Activated CD4-positive, alpha-beta T cell treated with anti-CD3 and anti-CD28 coated beads, Interleukin-10, Interleukin-2, amounts not matched to agents 100 ng/mL and 50 ng/mL, durations not matched to agents 16 hours and 8 hours (primary cell): Measurements from ENCODE around the gene METTL13.
A peak's percentile ranks its signal among the peaks of the same experiment; 100 is the strongest.

Experiments
- DNase-seq: peaks from one replicate; pipeline ENCODE4 v3.0.0-alpha.2; 2020

The METTL13 gene

DNA sequence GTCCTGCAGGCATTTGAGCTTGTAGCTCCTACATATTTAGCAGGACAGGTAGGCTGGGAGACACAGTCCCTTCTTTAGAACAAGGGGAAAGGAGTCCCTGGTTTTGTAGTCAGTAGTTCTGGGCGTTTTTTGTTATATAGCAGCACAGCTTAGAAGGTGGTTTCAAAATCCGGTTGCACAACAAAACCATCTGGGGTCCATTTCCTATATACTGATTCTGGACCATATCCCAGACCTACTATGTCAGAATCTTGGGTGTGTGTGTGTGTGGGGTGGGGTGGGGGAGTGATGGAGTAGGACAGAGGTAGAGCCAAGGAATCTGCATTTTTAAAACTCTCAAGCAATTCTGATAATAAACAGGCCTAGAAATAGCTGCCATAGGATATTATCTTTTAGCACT, 21.6 kb downstream of the METTL13 start:
- DNase-seq, result no peak

DNA sequence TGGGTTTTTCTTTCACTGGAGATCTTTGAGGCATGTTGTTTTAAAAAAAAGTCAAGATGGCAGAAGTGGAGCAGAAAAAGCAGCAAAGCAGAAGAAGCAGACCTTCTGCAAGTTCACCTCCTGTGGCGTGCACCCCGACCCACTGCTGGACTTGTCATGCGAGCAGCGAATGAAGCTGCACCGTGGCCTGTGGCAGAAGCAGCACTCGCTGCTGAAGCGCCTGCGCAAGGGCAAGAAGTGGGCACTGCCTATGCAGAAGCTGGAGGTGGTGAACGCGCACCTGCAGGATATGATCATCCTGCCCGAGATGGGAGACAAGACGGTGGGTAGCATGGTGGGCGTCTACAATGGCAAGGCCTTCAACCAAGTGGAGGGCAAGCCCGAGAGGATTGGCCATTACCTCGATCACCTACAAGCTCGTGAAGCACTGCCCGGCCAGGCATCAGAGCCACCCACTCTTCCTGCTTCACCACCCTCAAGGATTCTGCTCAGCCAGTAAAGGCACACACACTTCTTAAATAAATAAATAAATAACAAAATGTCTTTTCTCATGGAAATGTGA, 22.1 kb downstream of the METTL13 start:
- no peak for DNase-seq

DNA sequence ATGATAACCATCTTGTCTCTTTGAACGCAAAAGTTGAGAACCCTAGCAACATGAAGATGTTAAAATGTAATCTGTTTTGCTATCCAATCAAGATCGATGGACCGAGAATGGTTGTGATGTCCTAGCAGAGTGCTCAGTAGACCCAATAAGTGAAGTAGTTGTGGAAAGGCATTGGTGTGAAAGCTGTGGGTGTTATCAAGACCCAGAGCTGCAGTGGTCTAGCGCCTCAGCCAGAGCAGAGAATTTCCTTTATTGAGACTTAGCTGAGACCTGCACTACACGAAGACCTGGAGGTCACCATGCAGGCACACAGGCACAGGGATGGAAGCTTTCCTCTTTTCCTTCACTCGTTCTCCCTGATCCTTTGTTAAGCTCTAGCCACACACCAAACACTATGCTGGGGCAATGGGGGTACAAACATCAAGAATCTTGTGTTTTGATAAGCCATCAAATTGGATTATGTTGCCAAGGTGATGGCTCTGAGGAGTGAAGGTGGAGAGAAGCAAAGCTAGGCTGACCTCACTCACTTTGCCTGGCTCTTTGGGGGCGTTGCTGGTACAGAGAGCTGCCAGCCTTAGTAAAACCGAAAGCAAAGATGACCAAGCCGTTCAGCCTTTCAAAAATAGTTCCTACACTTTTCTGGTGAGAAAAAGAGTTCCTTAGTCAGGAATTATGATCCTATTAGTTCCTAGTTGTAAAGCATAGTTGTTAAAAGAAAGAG, 24.1 kb downstream of the METTL13 start:
- DNase-seq, result peak; percentile 16

DNA sequence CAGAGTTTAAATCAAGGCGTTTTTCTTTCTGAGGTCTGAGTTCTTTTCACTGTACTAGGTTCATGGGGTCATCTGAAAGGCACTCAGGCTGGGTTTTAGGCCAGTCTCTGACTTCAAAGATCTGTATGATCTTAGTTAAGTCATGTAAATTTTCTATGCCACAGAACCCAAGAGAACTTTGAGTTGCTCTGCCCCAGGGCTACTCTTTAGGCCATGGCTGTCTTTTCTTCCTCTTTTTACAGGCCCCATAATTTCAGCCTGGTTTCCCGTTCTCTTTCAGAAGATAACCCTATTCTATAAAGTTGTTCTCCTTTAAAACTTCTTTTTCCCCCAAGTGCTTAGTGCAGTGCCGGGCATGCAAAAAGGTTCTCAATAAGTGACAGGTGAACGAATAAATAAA, 26.1 kb downstream of the METTL13 start:
- no peak for DNase-seq

DNA sequence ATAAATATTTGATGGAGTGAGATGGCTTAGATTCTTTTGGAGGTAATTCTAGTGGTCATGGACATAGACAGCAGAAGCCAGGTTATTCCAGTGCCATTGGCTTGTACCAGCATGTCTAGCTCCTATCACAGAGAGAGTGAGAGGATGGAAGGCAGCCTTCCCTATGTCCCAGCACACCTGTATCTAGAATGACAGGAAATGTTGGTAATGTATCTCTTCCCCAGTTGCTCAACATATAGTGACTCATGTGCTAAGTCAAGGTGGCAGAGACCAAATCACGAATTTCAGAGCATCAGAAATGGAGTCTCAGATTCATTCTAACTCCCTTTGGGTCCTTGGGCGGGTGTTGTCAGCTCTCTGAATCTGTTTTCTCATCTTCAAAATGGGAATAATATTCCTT, 28.4 kb downstream of the METTL13 start:
- DNase-seq, result no peak

DNA sequence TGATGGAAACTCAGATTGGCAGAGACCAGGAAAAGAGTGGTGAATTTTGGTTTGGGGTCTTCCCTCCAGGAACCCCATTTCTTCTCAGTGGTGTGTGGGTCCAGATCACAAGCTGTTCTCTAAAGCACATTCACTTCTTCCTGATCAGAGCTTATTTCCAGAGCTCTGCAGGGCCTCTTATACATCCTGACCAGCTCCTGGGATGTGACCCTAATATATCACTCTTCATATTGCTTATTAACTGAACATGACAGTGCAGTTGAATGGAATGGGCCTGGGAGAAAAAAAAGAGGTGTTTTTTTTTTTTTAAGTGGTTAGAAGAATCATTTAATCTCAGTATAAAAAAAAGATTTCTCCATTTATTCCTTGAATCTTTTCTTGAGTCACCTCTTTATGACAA, 30.2 kb downstream of the METTL13 start:
- DNase-seq, result no peak

DNA sequence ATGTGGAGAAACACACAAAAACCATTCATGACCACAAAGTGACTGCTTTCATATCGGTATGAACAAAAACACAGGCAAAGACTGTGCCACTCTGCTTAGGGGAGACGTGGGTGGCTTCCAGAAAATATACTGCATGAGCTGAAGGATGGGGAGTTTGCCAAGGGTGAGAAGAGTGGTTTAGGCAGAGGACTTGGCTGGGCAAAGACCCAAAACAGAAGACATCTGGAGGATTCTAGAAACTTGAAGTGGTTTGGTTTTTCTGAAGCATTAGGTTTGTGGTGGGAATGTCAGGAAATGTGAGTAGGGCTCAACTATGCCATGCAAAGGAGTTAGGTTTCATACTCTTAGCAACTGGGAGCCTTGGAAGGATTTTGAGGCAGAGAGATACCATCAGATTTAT, 33.2 kb downstream of the METTL13 start:
- DNase-seq, result no peak

DNA sequence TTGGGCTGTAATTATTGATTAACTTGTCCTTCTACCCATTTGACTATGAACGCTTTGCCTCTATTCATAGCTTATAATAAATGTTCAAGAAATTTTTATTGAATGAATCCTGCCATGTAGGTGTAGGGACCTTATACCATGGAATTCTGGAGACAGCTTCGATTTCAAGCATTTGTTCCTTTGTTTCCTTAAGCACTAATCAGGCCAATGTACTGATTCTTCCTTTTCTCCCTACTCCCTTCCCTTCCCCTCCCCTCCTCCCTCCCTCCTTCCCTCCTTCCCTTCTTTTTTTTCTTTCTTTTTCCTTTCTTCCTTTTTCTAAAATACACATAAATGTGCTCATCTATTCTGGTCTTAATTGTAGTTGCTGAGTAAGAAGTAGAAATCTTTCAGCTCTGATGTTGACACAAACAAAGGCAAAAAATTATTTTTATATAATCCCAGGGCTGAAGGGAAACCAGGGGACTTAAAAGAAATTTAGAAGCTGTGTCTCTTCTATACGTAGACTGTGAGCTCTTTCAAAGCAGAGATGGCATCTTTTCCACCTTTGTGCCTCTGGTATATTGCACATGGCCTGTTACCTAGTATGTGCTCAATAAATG, 34.9 kb downstream of the METTL13 start:
- no peak for DNase-seq

DNA sequence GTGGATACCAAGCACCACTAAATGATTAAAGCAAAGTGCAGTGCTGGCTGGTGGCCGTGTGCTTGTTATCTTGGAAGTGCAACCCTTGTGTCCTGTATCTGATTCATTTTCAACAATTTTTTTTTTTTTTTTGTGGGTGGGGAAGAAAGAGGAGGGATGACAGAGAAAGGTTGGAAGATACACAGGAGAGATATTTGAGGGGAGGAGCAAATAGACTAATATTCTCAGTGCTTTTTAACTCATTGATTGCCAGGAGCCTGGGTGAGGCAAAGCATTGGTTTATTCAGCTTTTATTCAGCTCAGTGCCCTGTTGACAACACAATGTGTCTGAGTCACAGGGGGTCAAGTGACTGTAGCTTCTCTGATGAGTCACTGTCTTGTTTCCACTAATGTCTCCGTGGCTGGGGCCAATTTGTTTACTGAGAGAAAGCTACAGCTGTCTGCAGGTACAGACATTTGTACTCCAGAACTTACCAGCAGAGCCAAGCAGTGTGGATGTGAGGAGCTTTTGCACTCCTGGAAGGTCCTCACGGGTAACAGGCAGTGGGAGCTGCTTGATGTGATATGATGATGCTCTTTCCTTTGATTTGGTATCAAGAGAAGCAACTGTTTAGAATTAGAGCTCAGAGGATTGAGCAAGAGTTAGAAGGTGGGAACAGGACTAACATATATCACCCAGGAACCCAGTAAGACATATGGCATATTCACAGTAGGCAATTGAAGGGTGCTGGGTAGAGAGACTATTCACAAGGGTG, 36.2 kb downstream of the METTL13 start:
- peak; percentile 91 for DNase-seq

DNA sequence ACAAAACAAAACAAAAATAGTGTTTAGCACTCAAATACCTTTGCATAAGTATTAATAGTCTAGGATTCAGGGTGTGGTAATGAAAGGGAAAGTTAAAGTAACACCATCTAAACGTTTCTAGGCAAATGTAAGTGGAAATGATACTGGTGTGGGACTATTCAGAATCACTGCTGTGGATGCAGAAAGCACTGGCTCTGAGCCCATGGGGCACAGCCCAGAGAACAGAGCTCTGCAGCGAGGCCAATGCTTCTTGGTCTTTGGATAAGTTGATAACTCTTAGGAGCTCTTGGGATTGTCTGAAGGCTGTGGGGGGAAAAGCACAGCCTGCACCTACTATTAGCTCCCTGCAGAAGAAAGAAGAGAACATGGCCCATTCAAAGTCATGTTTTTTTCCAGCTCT, 38.5 kb downstream of the METTL13 start:
- no peak for DNase-seq

DNA sequence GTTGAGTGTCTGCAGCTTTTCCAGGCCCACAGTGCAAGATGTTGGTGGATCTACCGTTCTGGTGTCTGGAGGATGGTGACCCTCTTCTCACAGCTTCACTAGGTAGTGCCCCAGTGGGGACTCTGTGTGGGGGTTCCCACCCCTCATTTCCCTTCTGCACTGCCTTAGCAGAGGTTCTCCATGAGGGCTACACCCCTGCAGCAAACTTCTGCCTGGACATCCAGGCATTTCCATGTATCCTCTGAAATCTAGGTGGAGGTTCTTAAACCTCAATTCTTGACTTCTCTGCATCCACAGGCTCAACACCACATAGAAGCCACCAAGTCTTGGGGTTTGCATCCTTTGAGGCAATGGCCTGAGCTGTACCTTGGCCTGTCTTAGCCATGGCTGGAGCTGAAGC, 45.5 kb downstream of the METTL13 start:
- no peak for DNase-seq

DNA sequence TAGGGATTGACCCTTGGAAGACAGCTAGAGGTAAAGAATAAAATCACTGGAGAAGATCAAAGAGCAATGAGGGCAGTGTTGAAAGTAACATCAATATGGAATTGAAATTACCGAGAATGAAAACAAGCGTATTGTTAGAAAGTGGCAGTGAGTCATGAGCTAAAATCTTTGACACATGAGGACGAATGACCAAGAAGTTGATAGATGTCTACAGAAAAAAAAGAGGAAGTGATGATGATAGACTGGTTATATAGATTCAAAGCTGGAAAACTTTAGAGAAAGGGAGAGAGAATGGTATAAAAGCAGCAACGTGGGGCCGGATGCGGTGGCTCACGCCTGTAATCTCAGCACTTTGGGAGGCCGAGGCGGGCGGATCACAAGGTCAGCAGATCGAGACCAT, 47.3 kb downstream of the METTL13 start:
- no peak for DNase-seq

DNA sequence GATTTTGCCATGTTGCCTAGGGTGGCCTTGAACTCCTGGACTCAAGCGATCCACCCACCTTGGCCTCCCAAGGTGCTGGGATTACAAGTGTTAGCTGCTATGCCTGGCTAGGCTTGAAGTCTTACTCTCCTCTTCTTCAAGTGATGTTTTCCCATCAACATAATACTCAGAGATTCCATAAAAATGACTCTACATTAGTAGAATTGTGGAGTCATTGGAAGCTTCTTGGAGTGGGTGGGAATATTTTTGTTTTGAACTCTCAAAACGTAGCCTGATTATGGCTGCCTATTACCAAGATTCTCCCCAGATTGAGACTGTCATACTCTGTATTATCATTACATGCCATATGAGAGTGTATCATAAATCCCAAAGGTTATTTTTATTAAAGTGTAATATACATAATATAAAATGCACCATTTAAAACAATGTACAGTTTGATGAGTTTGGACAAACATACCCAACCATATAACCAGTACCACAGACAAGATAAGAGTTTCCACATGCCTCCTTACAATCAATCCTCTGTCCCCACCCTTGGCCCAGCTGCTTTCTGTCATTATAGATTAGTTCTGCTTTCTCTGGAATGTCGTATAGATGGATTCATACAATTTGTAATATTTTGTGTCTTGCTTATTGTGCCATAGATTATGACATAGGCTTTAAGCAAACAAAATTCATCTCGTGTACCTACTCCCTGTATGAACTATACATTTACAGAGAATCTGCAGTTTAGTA, 51.8 kb downstream of the METTL13 start:
- DNase-seq, result no peak

DNA sequence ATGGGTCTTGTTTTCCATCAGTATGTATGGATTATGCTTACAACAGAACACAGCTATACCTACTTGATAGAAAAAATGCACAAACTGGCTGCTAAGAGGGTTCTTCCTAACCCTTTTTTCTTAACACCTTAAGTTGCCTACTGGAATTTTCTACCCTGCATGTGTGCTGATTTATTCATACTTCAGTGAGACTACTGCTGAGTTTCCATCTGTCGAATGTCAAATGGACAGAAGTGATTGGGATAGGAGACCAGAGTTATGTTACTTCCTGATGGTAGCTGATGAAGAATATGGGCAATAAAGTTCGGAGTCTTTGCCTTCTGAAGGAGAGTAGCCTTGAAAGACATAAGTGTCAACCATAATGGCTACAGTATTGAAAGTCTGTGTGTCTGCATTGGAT, 53.4 kb downstream of the METTL13 start:
- no peak for DNase-seq

DNA sequence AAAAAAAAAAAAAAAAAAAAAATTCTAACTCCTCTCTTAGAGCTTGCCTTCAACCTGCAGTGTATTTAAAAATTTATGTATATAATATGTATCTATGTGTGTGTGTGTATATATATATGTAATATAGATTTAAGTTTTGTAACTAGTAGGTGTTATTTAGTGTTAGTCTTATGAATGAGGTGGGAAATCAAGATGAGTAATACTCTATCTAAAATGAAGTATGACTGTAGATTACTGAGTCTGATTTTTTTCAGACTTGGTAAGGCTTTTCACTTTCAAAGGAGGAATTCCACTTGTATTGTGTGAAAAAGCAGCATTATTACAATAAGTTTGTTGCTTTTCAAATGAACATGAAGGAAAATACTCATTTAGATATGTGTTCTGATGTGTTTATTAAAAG, 54.4 kb downstream of the METTL13 start:
- no peak for DNase-seq

DNA sequence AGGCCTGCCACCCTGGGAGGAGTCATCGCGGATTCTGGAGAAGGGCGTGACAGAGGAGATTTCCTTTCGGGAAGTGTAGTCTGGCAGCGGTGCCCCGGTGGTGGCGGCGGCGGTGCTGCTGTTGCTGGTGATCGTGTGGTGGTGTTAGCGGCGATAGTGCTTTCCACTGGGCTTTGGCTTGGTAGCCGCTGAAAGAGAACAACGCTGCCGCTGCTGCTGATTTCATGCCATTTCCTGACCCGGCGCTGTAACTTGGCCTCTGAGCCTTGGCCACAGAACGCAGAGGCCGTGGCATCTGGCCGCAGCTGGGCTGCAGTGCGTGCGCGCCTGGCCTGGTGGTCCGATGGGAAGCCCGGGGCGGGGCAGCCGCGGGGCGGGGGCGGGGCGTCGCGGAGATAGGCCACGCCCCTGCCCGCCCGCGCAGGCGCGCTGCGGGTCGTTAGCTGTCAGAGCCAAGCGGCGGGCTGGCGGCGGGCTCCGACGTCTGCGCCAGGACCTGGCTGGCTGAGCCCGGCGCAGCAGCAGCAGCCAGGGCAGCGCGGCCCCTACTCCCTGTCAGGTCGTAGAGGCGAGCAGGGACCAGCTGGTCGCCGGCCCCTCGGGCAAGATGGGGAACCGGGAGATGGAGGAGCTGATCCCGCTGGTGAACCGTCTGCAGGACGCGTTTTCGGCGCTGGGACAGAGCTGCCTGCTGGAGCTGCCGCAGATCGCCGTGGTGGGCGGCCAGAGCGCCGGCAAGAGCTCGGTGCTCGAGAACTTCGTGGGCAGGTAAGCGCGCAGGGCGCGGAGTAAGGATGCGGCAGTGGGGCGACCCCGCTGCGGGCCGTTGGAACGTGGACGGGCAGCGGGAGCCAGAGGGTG, 59.8 kb downstream of the METTL13 start, which contains the start of gene DNM3:
Gene DNM3 (plus strand): TSS at position 449 of the 861 bp plus-strand sequence. CDS start 159 bp downstream, at position 608.
- DNase-seq, result peak; percentile 83

DNA sequence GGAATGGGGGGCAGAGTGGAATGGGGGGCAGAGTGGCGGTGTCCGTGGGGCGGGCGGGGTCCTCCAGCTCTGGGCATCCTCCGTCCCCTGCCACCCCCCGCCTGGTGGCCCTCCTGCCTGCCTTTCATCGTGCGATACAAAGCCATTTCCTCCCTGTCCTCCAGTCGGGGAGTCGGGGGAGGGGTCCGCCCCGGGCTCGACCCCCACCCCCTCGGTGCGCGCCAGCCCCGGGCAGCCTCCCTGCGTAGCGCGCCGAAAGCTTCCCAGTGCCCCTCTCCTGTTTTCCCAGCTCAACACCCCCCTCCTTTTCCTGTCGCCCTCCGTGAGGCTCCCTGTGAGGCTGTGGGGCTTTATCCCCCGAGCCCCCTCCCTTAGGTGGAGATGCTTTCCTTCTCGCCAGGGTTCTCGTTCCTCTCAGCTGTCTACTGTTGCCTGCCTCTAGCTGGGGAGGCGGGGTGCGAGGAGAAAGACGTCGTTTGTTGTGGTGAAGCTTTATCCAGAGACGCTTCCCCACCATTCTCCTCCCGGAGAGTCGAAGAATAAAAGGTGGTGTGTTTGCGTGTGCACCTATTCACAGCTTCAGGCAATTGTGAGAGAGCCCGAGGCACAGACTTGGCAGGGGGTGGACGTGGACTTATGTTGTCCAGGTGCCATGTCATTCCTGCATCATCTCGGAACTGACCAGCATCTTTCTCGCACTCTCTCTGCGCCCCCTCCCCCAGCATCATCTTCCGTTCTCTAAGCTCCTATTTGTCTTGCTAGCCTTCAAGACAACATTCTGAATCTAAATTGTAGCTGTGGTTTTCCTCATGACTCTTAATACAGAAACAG, 60.7 kb downstream of the METTL13 start:
- DNase-seq, result no peak

DNA sequence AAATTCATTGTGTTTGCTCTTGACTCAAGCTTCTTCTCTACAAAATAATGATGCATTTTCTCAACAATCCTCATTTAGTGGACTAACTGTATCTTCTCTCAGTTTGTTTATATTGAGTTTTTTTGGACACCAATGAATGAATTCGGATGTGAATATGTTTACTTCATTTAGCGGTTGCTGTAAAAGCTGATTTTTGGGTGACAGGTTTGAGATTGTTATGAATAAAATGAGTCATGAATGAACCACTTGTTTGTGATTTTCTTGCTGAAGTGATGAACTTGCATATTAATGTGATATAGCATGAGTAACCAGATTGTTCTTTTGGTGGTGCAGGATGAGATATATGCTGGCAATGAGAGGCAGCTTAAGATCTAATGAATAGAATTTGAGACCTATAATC, 62.9 kb downstream of the METTL13 start:
- no peak for DNase-seq

DNA sequence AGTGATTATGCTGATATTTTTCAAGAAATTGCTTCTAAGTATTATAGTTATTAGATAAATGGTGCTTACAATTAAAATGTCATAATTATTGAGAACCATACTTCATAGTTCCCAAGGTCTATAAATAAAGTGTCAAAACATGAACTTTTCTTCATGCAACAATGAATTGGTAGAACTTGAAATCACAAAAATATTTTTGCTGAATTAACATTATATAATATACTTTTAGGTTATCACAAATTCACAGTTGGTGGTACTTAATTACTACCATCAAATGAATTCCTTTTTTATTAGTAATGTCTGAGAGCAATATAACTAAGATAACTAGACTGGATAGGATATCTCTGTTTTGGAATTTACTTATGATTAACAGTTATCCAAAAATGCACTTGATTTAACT, 64.5 kb downstream of the METTL13 start:
- DNase-seq, result no peak
